Mammary epithelial cell (primary cell): ENCODE results near the gene ARRDC1.

Source experiments
- CTCF ChIP-seq, 2 donors: IDR thresholded peaks in 1 of 2; conservative IDR thresholded peaks in 1 of 2; 2 replicates each; pipeline ENCODE4 v1.5.1; 2011 to 2012; ENCODE audit warnings: inconsistent platforms in 2 of 2, low read length in 2 of 2, mild to moderate bottlenecking in 2 of 2, control low read depth in 1 of 2, low read depth in 1 of 2; ENCODE audit not compliant: insufficient read depth in 1 of 2; ENCODE audit errors: extremely low read depth in 1 of 2
- EZH2 ChIP-seq: IDR thresholded peaks from 2 replicates; pipeline ENCODE4 v1.6.1; 2012; ENCODE audit warnings: low read length, inconsistent platforms, borderline replicate concordance

GRCh38 chr9:137583347-137583746 lies 22.1 kb upstream of the ARRDC1 start:
- no peak for TF ChIP-seq CTCF (conservative IDR thresholded peaks at IDR 0.05 in 1 of 2, IDR thresholded peaks at IDR 0.05 in 1 of 2; ENCODE audit: extremely low read depth in 1 of 2, insufficient read depth in 1 of 2, low read depth in 1 of 2, low read length in 2 of 2)
- no peak for TF ChIP-seq EZH2
